ENCODE results near the gene MRS2. TPM values are rescaled to one million over a fixed set of nuclear protein-coding genes. Genes with fewer than 3 reads are reported as not detected.
"Not testable (repeated sequence)": the region's sequence is repeated elsewhere in the genome, so short reads cannot be mapped to it uniquely, and the experiment has no call there.

MRS2 gene
- total RNA-seq (2014; rRNA removed; shearing (Covaris generic)): 37.4 and 38.5 TPM in 2 replicates

GRCh38 chr6:24402697-24403500 is at the start of gene MRS2:
Gene MRS2 (plus strand): TSS chr6:24402936. CDS start chr6:24403047, 111 bp downstream.
- DNase-seq (ENCODE audit: low spot score): peak; percentile 71

GRCh38 chr6:24353861-24354260 is 48.9 kb upstream of the MRS2 start:
- no peak for DNase-seq (ENCODE audit: low spot score)

- no peak for DNase-seq (ENCODE audit: low spot score)
Observed at GRCh38 chr6:24355393-24355792, 47.3 kb upstream of the MRS2 start.

GRCh38 chr6:24356310-24356973 is 46.3 kb upstream of the MRS2 start:
- DNase-seq (ENCODE audit: low spot score): no peak

- DNase-seq (ENCODE audit: low spot score): no peak
Observed at GRCh38 chr6:24357336-24358218, 45.2 kb upstream of the MRS2 start, which contains the start of gene DCDC2. Gene DCDC2 (minus strand): TSS chr6:24358059. CDS start chr6:24357750, 309 bp downstream.

GRCh38 chr6:24358219-24358821 is 44.4 kb upstream of the MRS2 start:
- DNase-seq (ENCODE audit: low spot score): no peak

GRCh38 chr6:24359640-24360454 is 42.9 kb upstream of the MRS2 start:
- DNase-seq (ENCODE audit: low spot score): peak; percentile 81

GRCh38 chr6:24362363-24362762 is 40.4 kb upstream of the MRS2 start:
- not testable (repeated sequence) for DNase-seq (ENCODE audit: low spot score)

GRCh38 chr6:24365103-24365633 is 37.6 kb upstream of the MRS2 start:
- not testable (repeated sequence) for DNase-seq (ENCODE audit: low spot score)

- DNase-seq (ENCODE audit: low spot score): no peak
Observed at GRCh38 chr6:24374612-24375011, 28.1 kb upstream of the MRS2 start.

- DNase-seq (ENCODE audit: low spot score): no peak
Observed at GRCh38 chr6:24376871-24377270, 25.9 kb upstream of the MRS2 start.

- no peak for DNase-seq (ENCODE audit: low spot score)
Observed at GRCh38 chr6:24378473-24379097, 24.2 kb upstream of the MRS2 start.

- DNase-seq (ENCODE audit: low spot score): no peak
Observed at GRCh38 chr6:24381476-24382219, 21.1 kb upstream of the MRS2 start.

GRCh38 chr6:24382220-24382540 is 20.6 kb upstream of the MRS2 start:
- no peak for DNase-seq (ENCODE audit: low spot score)

GRCh38 chr6:24382891-24383494 is 19.7 kb upstream of the MRS2 start:
- not testable (repeated sequence) for DNase-seq (ENCODE audit: low spot score)

GRCh38 chr6:24384369-24385130 is 18.2 kb upstream of the MRS2 start:
- not testable (repeated sequence) for DNase-seq (ENCODE audit: low spot score)

GRCh38 chr6:24385536-24386269 is 17.0 kb upstream of the MRS2 start:
- DNase-seq (ENCODE audit: low spot score): no peak

Data from H4 (cell line).